RWPE1 (cell line): ENCODE results near the gene ARL15.

Source experiments
- CTCF ChIA-PET: fragments of 350-600 bp; sonication (Branson Sonifier 250); formaldehyde crosslinking; extraction: SDS; loops from one replicate; lab custom pipeline; 2021; lab: Yijun Ruan, JAX
- POLR2A ChIA-PET: fragments of 400-600 bp; formaldehyde crosslinking; extraction: SDS; loops from one replicate; lab custom pipeline; 2020; ENCODE audit warnings: antibody characterized with exemption; ENCODE audit not compliant: low non-redundant PET; lab: Yijun Ruan, JAX
- DNase-seq: peaks from one replicate; pipeline ENCODE4 v3.0.0; 2012; ENCODE audit warnings: low spot score
- H3K27ac ChIP-seq: fragments of 450-650 bp; 2 replicates; pipeline ENCODE4 v1.5.1; 2017
- TF ChIP-seq, protein P1 (sequence below): fragments of 450-650 bp; conservative IDR thresholded peaks from 2 replicates; pipeline ENCODE4 v1.5.1; 2017; ENCODE audit warnings: low read depth, mild to moderate bottlenecking

ARL15 gene

DNA sequence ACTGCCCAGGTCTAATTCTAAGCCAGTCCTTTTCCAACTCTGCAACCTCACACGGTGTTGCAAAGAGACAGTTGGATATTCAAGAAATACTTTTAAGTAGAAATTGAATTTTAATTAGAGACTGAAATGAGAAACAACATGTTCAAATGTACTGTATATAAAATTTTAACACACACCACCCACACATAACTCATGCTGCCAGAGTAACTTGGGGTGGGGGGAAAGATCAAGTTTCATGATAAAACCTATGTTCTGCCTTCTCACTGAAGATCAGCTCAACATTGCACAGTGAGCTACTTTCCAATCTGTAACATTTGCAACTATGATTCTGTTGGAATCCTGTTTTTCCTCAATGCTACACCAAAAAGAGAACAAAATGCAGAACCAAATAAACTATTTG is 17.5 kb downstream of the ARL15 start:
- POLR2A ChIA-PET = no interaction called here
- TF ChIP-seq, protein P1, sequence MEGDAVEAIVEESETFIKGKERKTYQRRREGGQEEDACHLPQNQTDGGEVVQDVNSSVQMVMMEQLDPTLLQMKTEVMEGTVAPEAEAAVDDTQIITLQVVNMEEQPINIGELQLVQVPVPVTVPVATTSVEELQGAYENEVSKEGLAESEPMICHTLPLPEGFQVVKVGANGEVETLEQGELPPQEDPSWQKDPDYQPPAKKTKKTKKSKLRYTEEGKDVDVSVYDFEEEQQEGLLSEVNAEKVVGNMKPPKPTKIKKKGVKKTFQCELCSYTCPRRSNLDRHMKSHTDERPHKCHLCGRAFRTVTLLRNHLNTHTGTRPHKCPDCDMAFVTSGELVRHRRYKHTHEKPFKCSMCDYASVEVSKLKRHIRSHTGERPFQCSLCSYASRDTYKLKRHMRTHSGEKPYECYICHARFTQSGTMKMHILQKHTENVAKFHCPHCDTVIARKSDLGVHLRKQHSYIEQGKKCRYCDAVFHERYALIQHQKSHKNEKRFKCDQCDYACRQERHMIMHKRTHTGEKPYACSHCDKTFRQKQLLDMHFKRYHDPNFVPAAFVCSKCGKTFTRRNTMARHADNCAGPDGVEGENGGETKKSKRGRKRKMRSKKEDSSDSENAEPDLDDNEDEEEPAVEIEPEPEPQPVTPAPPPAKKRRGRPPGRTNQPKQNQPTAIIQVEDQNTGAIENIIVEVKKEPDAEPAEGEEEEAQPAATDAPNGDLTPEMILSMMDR = no peak
- CTCF ChIA-PET = interaction anchor here (0.6 kb wide), 1 partner anchor 547 kb away, joined by 6 read pairs; no protein-coding TSS in a partner anchor
- DNase-seq = no peak
- H3K27ac ChIP-seq = no peak overlapping the region

DNA sequence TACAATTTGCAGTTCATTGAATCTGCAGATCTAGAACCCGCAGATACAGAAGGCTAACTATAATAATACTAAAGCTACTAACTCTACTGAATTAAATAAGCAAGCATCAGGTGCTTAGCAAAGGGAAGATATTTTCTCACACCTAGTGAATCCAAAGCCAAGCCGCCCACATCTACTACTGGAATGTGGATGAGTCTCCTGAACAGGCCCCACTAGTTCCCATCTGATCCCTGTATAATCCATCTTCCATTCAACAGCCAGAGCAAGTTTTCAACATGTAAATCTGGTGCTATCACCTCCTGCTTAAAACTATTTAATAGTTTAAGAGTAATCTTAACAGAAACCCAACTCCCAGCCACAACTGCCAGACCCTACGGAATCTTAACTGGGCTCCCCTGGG is 18.9 kb downstream of the ARL15 start:
- TF ChIP-seq, protein P1 = no peak
- DNase-seq = peak; percentile 20
- H3K27ac ChIP-seq = no peak overlapping the region
- POLR2A ChIA-PET = no interaction called here
- CTCF ChIA-PET = interaction anchor here (1.0 kb wide), 1 partner anchor 48 kb away, joined by 4 read pairs; no protein-coding TSS in a partner anchor

DNA sequence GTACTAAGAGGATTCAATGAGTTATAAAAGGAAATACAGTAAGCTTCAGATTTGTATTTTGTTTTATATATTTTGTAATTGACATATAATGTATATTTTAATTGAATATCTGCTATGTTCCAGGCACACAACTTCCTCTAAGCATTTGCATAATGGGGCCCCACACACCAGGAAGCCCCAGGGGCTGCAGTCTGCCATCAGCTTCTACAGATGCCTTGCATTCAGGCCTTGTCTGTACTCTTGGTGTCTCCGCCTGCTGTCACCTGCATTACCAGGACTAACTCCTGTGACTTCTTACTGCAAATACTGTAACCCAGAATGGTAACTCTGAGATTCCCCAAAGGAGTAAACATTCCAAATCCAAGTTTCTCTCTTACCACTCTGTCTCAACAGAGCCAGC is 20.6 kb downstream of the ARL15 start:
- DNase-seq = no peak
- H3K27ac ChIP-seq = no peak overlapping the region
- TF ChIP-seq, protein P1 = no peak
- ChIA-PET POLR2A (no interaction called here), CTCF (no interaction called here)

DNA sequence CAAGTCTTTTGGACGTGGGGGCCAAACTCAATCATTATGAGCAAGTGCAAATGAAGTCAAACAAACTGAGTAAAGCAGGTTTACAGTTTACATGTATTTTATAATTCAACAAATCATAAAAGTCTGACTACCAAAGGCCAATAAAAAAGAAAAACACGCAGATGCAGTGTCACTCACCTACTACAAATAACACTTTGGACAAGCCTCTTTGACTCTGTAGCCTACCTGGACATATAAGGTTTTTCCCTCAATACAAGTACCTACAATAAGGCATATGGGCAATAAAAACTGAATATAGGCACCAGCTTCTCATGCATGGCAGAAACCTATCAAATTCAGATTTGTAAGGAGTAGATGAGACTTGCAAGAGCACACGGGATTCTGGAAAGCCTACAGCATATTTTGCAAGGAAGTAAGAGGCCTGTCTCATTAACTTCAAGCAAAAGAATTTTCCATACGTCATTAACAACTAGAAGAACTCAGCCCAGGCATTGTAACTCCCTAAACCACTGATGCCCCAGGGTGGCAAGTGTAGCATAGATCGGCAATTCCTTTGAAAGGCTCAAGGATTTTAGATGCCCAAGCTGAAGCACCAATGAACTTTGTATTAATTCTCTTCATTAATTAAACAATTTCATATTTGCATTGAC is 21.7 kb downstream of the ARL15 start:
- POLR2A ChIA-PET = no interaction called here
- CTCF ChIA-PET = no interaction called here
- TF ChIP-seq, protein P1 = no peak
- H3K27ac ChIP-seq = no peak overlapping the region
- DNase-seq = no peak

DNA sequence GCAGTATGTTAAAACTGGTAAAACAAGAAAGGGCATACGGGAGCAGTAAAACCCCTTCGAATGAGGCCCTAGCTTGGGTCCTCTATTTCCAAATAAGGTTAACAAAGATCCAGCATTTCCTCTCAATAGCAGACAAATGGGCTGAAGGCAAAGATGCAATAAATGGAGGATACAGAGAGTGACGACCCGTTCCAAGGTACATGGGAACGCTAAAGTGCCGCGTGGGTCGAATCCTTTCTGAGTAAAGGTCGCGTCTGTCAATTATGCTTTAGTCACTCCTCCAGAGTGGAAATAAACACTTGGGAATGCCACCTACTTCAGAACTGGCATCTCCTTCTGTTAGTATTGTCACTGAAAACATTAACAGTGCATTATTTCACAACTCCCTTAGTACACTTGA is 24.7 kb downstream of the ARL15 start:
- TF ChIP-seq, protein P1 = no peak

DNA sequence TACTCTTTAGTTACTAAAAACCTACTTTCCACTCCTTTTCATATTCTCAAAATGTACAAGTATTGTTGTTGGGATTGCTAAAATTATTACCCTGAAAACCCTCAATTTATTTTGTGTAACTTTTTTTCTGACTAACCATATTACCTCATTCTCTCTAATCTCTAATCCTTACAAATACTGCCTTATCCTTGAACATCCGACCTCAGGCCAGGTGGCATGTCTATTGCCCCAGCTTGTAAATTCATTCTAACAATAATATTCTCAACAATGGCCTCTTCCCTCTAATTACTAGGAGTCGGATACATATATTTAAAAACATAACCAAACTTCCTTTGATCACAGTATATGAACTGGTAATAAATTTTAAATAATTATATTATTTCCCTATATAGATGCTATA is 25.8 kb downstream of the ARL15 start:
- TF ChIP-seq, protein P1 = no peak
- H3K27ac ChIP-seq = no peak overlapping the region
- CTCF ChIA-PET = interaction anchor here (0.7 kb wide), 1 partner anchor 121 kb away, joined by 3 read pairs; no protein-coding TSS in a partner anchor
- POLR2A ChIA-PET = no interaction called here
- no peak for DNase-seq

More for the DNA sequence above, 24.7 kb downstream of the ARL15 start:
- ChIA-PET POLR2A (no interaction called here), CTCF (interaction anchor here (0.6 to 0.7 kb wide), 3 partner anchors 78 to 855 kb away, joined by 3 to 4 read pairs (median 3); no protein-coding TSS in a partner anchor)
- no peak overlapping the region for H3K27ac ChIP-seq
- DNase-seq = no peak
